ENCODE measurements around the gene ZDHHC19.
"Not testable (repeated sequence)": the region's sequence is repeated elsewhere in the genome, so short reads cannot be mapped to it uniquely, and the experiment has no call there.

The ZDHHC19 gene

DNA sequence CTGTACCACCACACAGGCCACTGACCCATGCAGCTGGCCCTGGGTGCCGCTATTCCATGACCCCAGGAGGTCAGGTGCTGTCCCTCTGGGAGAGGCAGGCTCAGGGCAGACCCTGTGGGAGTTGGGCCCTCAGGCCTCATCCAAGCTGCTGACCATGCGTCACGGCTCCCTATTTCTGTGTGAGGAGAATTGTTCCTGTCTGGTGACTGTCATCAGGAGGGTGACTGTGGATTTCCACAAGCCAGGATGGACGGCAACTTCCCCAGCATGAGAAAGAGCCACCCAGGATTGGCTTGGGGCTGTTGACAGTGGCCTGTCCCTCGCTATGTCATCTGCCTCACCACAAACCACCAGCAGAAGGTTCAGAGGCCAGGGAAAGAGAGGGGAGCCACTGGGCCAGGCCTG is 41.4 kb downstream of the ZDHHC19 start:
- no peak for DNase-seq
- peaks cover 7% of the 10 kb centered on the region for H3K4me1 Mint-ChIP-seq
- no peak overlapping the region for H3K27ac Mint-ChIP-seq
- H3K9me3 Mint-ChIP-seq: no peaks in the 10 kb centered on the region
- TF ChIP-seq, protein P1, sequence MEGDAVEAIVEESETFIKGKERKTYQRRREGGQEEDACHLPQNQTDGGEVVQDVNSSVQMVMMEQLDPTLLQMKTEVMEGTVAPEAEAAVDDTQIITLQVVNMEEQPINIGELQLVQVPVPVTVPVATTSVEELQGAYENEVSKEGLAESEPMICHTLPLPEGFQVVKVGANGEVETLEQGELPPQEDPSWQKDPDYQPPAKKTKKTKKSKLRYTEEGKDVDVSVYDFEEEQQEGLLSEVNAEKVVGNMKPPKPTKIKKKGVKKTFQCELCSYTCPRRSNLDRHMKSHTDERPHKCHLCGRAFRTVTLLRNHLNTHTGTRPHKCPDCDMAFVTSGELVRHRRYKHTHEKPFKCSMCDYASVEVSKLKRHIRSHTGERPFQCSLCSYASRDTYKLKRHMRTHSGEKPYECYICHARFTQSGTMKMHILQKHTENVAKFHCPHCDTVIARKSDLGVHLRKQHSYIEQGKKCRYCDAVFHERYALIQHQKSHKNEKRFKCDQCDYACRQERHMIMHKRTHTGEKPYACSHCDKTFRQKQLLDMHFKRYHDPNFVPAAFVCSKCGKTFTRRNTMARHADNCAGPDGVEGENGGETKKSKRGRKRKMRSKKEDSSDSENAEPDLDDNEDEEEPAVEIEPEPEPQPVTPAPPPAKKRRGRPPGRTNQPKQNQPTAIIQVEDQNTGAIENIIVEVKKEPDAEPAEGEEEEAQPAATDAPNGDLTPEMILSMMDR (IDR thresholded peaks at IDR 0.05): no peak
- H3K27me3 Mint-ChIP-seq (ENCODE audit: low read depth, poor library complexity): peaks cover 14% of the 10 kb centered on the region
- H3K4me3 Mint-ChIP-seq: no peak overlapping the region
- no peaks in the 10 kb centered on the region for H3K36me3 Mint-ChIP-seq (ENCODE audit: low read depth)

DNA sequence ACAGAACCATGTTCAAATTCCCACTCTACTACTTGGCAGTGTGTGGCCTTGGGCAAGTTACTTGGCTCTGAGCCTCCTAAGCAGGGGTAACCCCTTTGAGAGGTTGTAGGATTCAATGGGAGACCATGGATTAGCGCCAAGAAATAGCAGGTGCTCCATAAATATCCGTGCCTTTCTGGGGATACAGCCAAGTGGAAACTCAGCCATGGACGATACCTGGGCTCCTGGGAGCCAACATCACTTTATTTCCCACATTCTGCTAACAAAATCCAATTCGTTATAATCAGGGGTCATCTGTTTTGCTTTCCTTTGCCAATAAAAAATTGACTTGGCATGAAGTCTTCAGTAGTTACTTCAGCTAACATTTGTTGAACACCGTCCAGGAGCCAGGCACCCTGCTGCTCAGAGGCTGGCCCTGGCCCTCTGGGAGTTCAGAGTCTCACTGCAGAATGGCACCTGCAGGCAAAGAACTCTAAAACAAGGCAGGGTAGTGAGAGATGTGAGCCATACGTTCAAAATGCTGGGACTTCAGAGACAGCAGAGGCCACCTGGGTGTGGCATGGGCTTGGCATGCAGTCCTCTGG is 42.3 kb downstream of the ZDHHC19 start:
- DNase-seq: no peak
- TF ChIP-seq, protein P1 (IDR thresholded peaks at IDR 0.05): no peak
- no peaks in the 10 kb centered on the region for H3K4me1 Mint-ChIP-seq

DNA sequence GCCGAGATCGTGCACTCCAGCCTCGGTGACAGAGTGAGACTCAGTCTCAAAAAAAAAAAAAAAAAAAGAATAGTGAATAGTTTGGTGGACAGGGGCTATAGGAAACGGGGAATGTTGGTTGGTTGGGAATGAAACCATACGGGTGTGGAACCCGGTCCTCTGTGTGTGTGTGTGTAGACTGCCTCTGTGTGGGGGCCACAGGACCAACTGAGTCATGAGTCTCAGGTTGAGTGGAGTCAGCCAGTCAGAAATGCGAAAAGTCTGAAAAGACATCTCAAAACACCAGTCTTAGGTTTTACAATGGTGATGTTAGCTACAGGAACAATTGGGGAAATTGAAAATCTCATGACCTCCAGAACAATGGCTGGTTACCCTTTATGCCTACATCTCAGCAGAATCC is 44.5 kb downstream of the ZDHHC19 start:
- no peaks in the 10 kb centered on the region for H3K9me3 Mint-ChIP-seq
- no peaks in the 10 kb centered on the region for H3K4me1 Mint-ChIP-seq
- H3K27ac Mint-ChIP-seq: no peak overlapping the region
- no peak overlapping the region for H3K4me3 Mint-ChIP-seq
- no peaks in the 10 kb centered on the region for H3K36me3 Mint-ChIP-seq (ENCODE audit: low read depth)
- DNase-seq: no peak
- peaks cover 11% of the 10 kb centered on the region for H3K27me3 Mint-ChIP-seq (ENCODE audit: low read depth, poor library complexity)
- TF ChIP-seq, protein P1 (IDR thresholded peaks at IDR 0.05): no peak

More for the DNA sequence above, 42.3 kb downstream of the ZDHHC19 start:
- peaks cover 14% of the 10 kb centered on the region for H3K27me3 Mint-ChIP-seq (ENCODE audit: low read depth, poor library complexity)
- no peak overlapping the region for H3K27ac Mint-ChIP-seq
- no peaks in the 10 kb centered on the region for H3K9me3 Mint-ChIP-seq
- no peak overlapping the region for H3K4me3 Mint-ChIP-seq
- H3K36me3 Mint-ChIP-seq (ENCODE audit: low read depth): no peaks in the 10 kb centered on the region

DNA sequence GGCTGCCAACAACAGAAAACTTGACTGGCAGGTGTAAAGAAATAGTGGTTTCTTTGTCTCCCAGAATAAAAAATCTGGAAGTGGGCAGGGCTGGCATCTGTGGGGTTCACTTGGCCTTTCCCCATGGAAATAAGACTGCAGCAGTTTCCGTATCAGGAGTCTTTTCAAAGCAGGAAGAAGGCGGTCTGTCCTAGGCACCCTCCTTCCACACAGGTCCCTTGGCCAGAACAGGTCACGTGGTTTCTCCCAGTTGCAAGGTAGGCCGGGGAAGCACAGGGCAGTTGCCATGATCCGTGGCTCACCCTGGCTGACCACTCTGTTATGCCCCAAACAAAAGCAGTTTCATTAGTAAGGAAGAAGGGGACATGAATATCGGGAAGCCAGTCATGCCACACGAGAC is 45.4 kb downstream of the ZDHHC19 start:
- no peaks in the 10 kb centered on the region for H3K36me3 Mint-ChIP-seq (ENCODE audit: low read depth)
- no peak overlapping the region for H3K4me3 Mint-ChIP-seq

DNA sequence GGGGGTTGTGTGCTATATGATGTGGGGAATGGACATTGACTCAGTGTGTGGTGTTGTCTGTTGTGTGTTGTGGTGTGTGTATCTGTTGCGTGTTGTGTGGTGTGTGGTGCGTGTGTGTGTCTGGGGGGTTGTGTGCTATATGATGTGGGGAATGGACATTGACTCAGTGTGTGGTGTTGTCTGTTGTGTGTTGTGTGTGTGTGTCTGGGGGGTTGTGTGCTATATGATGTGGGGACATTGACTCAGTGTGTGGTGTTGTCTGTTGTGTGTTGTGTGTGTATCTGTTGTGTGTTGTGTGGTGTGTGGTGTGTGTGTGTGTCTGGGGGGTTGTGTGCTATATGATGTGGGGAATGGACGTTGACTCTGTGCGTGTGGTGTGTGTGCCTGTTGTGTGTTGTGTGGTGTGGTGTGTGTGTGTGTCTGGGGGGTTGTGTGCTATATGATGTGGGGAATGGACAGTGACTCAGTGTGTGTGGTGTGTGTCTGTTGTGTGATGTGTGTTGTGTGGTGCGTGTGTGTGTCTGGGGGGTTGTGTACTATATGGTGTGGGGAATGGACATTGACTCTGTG is 46.1 kb downstream of the ZDHHC19 start:
- H3K36me3 Mint-ChIP-seq (ENCODE audit: low read depth); H3K27ac Mint-ChIP-seq; H3K4me3 Mint-ChIP-seq; H3K9me3 Mint-ChIP-seq; H3K27me3 Mint-ChIP-seq (ENCODE audit: low read depth, poor library complexity); H3K4me1 Mint-ChIP-seq; DNase-seq: not testable (repeated sequence)

More for the DNA sequence above, 45.4 kb downstream of the ZDHHC19 start:
- no peaks in the 10 kb centered on the region for H3K4me1 Mint-ChIP-seq
- peaks cover 7% of the 10 kb centered on the region for H3K27me3 Mint-ChIP-seq (ENCODE audit: low read depth, poor library complexity)
- H3K9me3 Mint-ChIP-seq: no peaks in the 10 kb centered on the region
- DNase-seq: no peak
- no peak overlapping the region for H3K27ac Mint-ChIP-seq
- TF ChIP-seq, protein P1 (IDR thresholded peaks at IDR 0.05): no peak

DNA sequence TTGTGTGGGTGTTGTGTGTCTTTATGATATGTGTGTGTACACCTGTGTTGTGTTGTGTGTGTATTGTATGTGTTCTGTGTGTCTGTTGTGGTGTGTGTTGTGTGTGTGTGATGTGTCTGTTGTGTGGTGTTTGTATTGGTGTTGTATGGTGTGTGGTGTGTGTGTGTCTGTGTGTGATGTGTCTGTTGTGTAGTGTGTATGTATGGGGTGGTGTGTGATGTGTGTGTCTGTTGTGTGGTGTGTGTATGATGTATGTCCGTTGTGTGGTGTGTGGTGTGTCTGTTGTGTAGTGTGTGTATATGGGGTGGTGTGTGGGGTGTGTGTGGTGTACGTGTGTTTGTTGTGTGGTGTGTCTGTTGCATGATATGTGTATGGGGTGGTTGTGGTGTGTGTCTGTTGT is 46.6 kb downstream of the ZDHHC19 start:
- Mint-ChIP-seq H3K9me3 (no peaks in the 10 kb centered on the region), H3K27ac (no peak overlapping the region), H3K4me1 (peaks cover 11% of the 10 kb centered on the region), H3K36me3 (ENCODE audit: low read depth) (no peaks in the 10 kb centered on the region), H3K27me3 (ENCODE audit: low read depth, poor library complexity) (peaks cover 7% of the 10 kb centered on the region), H3K4me3 (no peak overlapping the region)
- TF ChIP-seq, protein P1 (IDR thresholded peaks at IDR 0.05): no peak
- DNase-seq: no peak

Measured in nephron progenitor cell (in vitro differentiated cells).